HepG2 (cell line): ENCODE data around the gene ABT1. TPM values are rescaled to one million over a fixed set of nuclear protein-coding genes. Genes with fewer than 3 reads are reported as not detected.

Source experiments
- BCL6 ChIP-seq: IDR thresholded peaks from 2 replicates; pipeline ENCODE4 v1.6.1; 2016; ENCODE audit warnings: missing genetic modification reagents, missing compliant biosample characterization
- FOXC1 ChIP-seq: sonication (generic); formaldehyde crosslinking; IDR thresholded peaks from 2 replicates; pipeline ENCODE4 v1.8.0; 2022; ENCODE audit warnings: mild to moderate bottlenecking, missing genetic modification reagents, borderline replicate concordance
- FOXO1 ChIP-seq: sonication (generic); formaldehyde crosslinking; IDR thresholded peaks from 2 replicates; pipeline ENCODE4 v1.4.0; 2020; ENCODE audit warnings: missing genetic modification reagents
- KDM2A ChIP-seq: sonication (generic); formaldehyde crosslinking; IDR thresholded peaks from 2 replicates; pipeline ENCODE4 v1.4.0; 2020; ENCODE audit warnings: low read depth, missing genetic modification reagents, borderline replicate concordance
- NR2C2 ChIP-seq: sonication (generic); formaldehyde crosslinking; IDR thresholded peaks from 2 replicates; pipeline ENCODE4 v1.4.0; 2020; ENCODE audit warnings: missing genetic modification reagents, mild to moderate bottlenecking, moderate library complexity, borderline replicate concordance
- PHF5A ChIP-seq: IDR thresholded peaks from one replicate; pipeline ENCODE4 v1.6.1; 2018; ENCODE audit warnings: low read depth, missing genetic modification reagents; ENCODE audit not compliant: unreplicated experiment
- PHF8 ChIP-seq: sonication (generic); formaldehyde crosslinking; IDR thresholded peaks from 2 replicates; pipeline ENCODE4 v1.5.0; 2020; ENCODE audit warnings: missing genetic modification reagents
- PLRG1 ChIP-seq: fragments of 450-650 bp; conservative IDR thresholded peaks from 2 replicates; pipeline ENCODE4 v1.6.1; 2016
- SATB2 ChIP-seq: sonication (generic); formaldehyde crosslinking; IDR thresholded peaks from 2 replicates; pipeline ENCODE4 v1.5.0; 2020; ENCODE audit warnings: missing genetic modification reagents
- SKIL ChIP-seq: sonication (generic); formaldehyde crosslinking; IDR thresholded peaks from 2 replicates; pipeline ENCODE4 v1.8.0; 2022; ENCODE audit warnings: missing genetic modification reagents, mild to moderate bottlenecking, moderate library complexity, borderline replicate concordance
- SMAD3 ChIP-seq: sonication (generic); formaldehyde crosslinking; IDR thresholded peaks from 2 replicates; pipeline ENCODE4 v1.4.0; 2020; ENCODE audit warnings: missing genetic modification reagents
- STAG1 ChIP-seq: sonication (generic); formaldehyde crosslinking; IDR thresholded peaks from 2 replicates; pipeline ENCODE4 v1.4.0; 2020; ENCODE audit warnings: missing genetic modification reagents
- SUZ12 ChIP-seq: fragments of 150-350 bp; IDR thresholded peaks from 2 replicates; pipeline ENCODE4 v1.6.1; 2014; ENCODE audit warnings: low read depth, low read length
- ZBTB34 ChIP-seq: sonication (generic); formaldehyde crosslinking; IDR thresholded peaks from 2 replicates; pipeline ENCODE4 v1.8.0; 2022; ENCODE audit warnings: mild to moderate bottlenecking, missing genetic modification reagents
- ZNF101 ChIP-seq: sonication (generic); formaldehyde crosslinking; IDR thresholded peaks from 2 replicates; pipeline ENCODE4 v1.4.0; 2020; ENCODE audit warnings: mild to moderate bottlenecking, low read depth, missing genetic modification reagents, borderline replicate concordance
- ZNF235 ChIP-seq: sonication (generic); formaldehyde crosslinking; IDR thresholded peaks from 2 replicates; pipeline ENCODE4 v1.8.1; 2023; ENCODE audit warnings: mild to moderate bottlenecking, missing genetic modification reagents, borderline replicate concordance
- ZNF431 ChIP-seq: sonication (generic); formaldehyde crosslinking; IDR thresholded peaks from 2 replicates; pipeline ENCODE4 v1.9.0; 2022; ENCODE audit warnings: missing genetic modification reagents, low read depth, mild to moderate bottlenecking, borderline replicate concordance
- ZNF512B ChIP-seq: sonication (generic); formaldehyde crosslinking; IDR thresholded peaks from 2 replicates; pipeline ENCODE4 v1.5.1; 2020; ENCODE audit warnings: missing genetic modification reagents, mild to moderate bottlenecking, borderline replicate concordance
- ZNF552 ChIP-seq: sonication (generic); formaldehyde crosslinking; IDR thresholded peaks from 2 replicates; pipeline ENCODE4 v1.9.0; 2022; ENCODE audit warnings: missing genetic modification reagents, mild to moderate bottlenecking, borderline replicate concordance
- ZNF614 ChIP-seq: IDR thresholded peaks from 2 replicates; pipeline ENCODE4 v1.6.1; 2018; ENCODE audit warnings: missing biosample characterization, missing genetic modification reagents, inconsistent platforms, borderline replicate concordance
- ZNF749 ChIP-seq: sonication (generic); formaldehyde crosslinking; IDR thresholded peaks from 2 replicates; pipeline ENCODE4 v1.8.0; 2022; ENCODE audit warnings: mild to moderate bottlenecking, missing genetic modification reagents, moderate library complexity, borderline replicate concordance
- ZNF879 ChIP-seq: sonication (generic); formaldehyde crosslinking; IDR thresholded peaks from 2 replicates; pipeline ENCODE4 v1.8.1; 2023; ENCODE audit warnings: missing genetic modification reagents
- polyA plus RNA-seq, 8 experiments: library from polyadenylated mRNA; depleted of rRNA in 3 of 8; stranded (reverse) in 7 of 8; unstranded in 1 of 8; fragments of >200 nt; fragmentation: Illumina TruSeq in 4 of 8; extraction: Trizol in 4 of 8; gene quantifications; 2 replicates each; pipeline versions ENCODE4 v1.2.1 to v1.2.3, GENCODE V29; 2011 to 2016; ENCODE audit warnings: low read depth in 4 of 8, missing spikeins in 1 of 8, mixed read lengths in 1 of 8; ENCODE audit not compliant: insufficient read depth in 1 of 8
- total RNA-seq, 5 experiments: library from RNA; depleted of rRNA; stranded (reverse); fragments of >200 nt; fragmentation: Illumina TruSeq; extraction: Trizol; gene quantifications; 2 replicates each; pipeline ENCODE4 v1.2.3, GENCODE V29; 2016; ENCODE audit warnings: low read depth in 1 of 5
- TF ChIP-seq, protein P1 (sequence below): IDR thresholded peaks from 2 replicates; pipeline ENCODE4 v1.6.1; 2016
- TF ChIP-seq, protein P2 (sequence below): sonication (generic); formaldehyde crosslinking; IDR thresholded peaks from 2 replicates; pipeline ENCODE4 v1.4.0; 2020; ENCODE audit warnings: missing genetic modification reagents

The ABT1 gene
- total and polyA plus RNA-seq, 2 of the 13 experiments (the other 11 are each of a cell fraction or from before 2014, with no cell fraction given) = 38.4 TPM

DNA sequence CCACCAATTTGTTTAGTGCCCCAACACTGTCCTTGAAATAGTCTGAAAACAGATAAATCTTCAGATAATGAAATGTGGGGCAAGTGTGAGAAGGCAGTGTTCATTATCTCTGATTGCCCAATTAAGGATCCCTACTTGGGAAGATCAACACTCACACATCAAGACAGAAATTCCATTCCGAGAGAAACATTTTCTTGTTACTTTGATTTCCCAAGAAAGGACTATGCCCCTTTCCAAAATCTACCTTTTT lies 42.4 kb upstream of the ABT1 start (continued):
- TF ChIP-seq, protein P1, sequence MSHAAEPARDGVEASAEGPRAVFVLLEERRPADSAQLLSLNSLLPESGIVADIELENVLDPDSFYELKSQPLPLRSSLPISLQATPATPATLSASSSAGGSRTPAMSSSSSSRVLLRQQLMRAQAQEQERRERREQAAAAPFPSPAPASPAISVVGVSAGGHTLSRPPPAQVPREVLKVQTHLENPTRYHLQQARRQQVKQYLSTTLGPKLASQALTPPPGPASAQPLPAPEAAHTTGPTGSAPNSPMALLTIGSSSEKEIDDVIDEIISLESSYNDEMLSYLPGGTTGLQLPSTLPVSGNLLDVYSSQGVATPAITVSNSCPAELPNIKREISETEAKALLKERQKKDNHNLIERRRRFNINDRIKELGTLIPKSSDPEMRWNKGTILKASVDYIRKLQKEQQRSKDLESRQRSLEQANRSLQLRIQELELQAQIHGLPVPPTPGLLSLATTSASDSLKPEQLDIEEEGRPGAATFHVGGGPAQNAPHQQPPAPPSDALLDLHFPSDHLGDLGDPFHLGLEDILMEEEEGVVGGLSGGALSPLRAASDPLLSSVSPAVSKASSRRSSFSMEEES (CRISPR knock-in tag) = no peak
- TF ChIP-seq SUZ12 (no peak), SKIL (no peak), ZNF101 (CRISPR knock-in tag) (no peak), ZNF552 (CRISPR knock-in tag) (no peak), PLRG1 (no peak), ZNF235 (CRISPR knock-in tag) (no peak), FOXC1 (CRISPR knock-in tag) (no peak), PHF8 (CRISPR knock-in tag) (peak; percentile 7; the same call in 1 of the 2 replicates), BCL6 (CRISPR knock-in tag) (no peak), ZNF614 (CRISPR knock-in tag) (no peak), ZNF879 (CRISPR knock-in tag) (no peak), SMAD3 (CRISPR knock-in tag) (no peak), FOXO1 (CRISPR knock-in tag) (no peak), ZNF749 (CRISPR knock-in tag) (no peak), ZNF431 (CRISPR knock-in tag) (no peak), PHF5A (CRISPR knock-in tag) (peak; percentile 5), KDM2A (no peak), NR2C2 (CRISPR knock-in tag) (no peak), ZBTB34 (CRISPR knock-in tag) (0 out of 2 replicates have a peak, but pooled peaks have one; percentile 43), ZNF512B (no peak), STAG1 (CRISPR knock-in tag) (no peak), SATB2 (no peak)
- TF ChIP-seq, protein P2, sequence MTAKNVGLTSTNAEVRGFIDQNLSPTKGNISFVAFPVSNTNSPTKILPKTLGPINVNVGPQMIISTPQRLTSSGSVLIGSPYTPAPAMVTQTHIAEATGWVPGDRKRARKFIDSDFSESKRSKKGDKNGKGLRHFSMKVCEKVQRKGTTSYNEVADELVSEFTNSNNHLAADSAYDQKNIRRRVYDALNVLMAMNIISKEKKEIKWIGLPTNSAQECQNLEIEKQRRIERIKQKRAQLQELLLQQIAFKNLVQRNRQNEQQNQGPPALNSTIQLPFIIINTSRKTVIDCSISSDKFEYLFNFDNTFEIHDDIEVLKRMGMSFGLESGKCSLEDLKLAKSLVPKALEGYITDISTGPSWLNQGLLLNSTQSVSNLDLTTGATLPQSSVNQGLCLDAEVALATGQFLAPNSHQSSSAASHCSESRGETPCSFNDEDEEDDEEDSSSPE (CRISPR knock-in tag) = no peak
